Measurements from ENCODE around the gene RCAN2. TPM values are rescaled to one million over a fixed set of nuclear protein-coding genes. Genes with fewer than 3 reads are reported as not detected.

Gene RCAN2
- total and polyA plus RNA-seq, 9 donors, result 12.0 to 75.3 (median 16.7) TPM

DNA sequence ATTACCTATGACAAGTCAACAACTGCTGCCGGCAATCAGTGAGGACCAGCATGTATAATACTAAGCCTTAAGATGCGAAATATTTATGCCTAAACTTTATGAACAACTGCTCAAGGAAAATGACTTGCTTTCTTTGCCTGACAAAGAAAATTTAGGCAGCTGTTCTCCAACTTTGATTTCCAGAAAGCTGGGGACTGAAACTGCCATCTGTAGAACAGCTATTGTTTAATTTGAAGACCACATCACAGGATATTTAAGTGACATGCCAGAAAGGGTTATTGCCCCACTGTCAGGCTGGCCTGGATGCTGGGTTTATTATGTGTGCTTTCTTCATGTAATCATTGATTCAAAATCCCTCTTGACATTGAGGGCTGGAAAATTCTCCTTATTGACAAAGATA is 166.5 kb downstream of the RCAN2 start:
- Histone ChIP-seq H3K4me3 (no peak overlapping the region), H3K4me1 (ENCODE audit: insufficient read depth) (peaks cover 34% of the 10 kb centered on the region), H3K27me3 (no peaks in the 10 kb centered on the region), H3K27ac (peak overlapping the region in 1 of 2 donors; percentile 24), H3K9me3 (no peaks in the 10 kb centered on the region), H3K36me3 (no peaks in the 10 kb centered on the region)
- no peak for TF ChIP-seq POLR2A (IDR thresholded peaks at IDR 0.05)
- TF ChIP-seq CTCF (IDR thresholded peaks at IDR 0.05), result no peak
- TF ChIP-seq EP300 (IDR thresholded peaks at IDR 0.05), result no peak
- DNase-seq, result no peak
- intact Hi-C loops (cut with DNase I), result no loop called here
- WGBS, 3 donors, result 78 to 92% (median 90%) methylated on average over 2 of the region's 2 CpGs

DNA sequence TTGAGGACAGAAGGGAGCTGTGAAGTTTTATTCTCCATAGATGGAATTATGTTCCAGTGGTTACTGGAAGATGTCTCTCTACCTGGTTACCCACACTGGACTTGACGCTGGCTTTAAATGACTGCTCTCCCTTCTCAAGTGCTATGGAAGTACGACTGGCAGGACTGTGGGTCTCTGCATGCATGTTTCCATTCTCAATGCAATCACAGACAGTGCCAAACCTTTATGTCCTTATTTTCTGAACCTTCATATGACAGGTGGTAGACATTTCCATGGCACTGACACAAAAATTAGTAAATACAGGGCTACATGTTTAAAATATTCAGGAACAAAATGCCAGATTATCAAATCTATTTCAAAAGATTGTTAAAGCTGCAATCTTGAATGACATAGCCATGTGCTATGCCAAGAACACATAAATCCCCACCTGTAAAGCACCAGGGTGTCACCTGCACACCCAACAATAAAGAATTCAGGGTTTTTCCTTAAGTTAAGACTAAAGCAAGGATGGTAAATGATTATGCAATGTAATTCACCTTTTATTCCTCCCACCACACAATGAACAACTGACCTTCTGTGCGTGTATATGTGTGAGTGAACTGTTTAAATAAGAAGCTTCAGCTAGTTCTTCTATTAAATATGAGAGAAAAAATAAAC is 167.2 kb downstream of the RCAN2 start:
- H3K27ac ChIP-seq, result no peak overlapping the region
- peaks cover 31% of the 10 kb centered on the region for H3K4me1 ChIP-seq (ENCODE audit: insufficient read depth)
- intact Hi-C loops (cut with DNase I), result no loop called here
- DNase-seq, result no peak
- H3K36me3 ChIP-seq, result no peaks in the 10 kb centered on the region
- TF ChIP-seq POLR2A (IDR thresholded peaks at IDR 0.05) (no peak), EP300 (IDR thresholded peaks at IDR 0.05) (no peak), CTCF (IDR thresholded peaks at IDR 0.05) (no peak)
- 55 to 74% (median 62%) methylated on average over 3 of the region's 3 CpGs for WGBS, 3 donors
- no peaks in the 10 kb centered on the region for H3K27me3 ChIP-seq
- H3K4me3 ChIP-seq, result no peak overlapping the region
- no peaks in the 10 kb centered on the region for H3K9me3 ChIP-seq

DNA sequence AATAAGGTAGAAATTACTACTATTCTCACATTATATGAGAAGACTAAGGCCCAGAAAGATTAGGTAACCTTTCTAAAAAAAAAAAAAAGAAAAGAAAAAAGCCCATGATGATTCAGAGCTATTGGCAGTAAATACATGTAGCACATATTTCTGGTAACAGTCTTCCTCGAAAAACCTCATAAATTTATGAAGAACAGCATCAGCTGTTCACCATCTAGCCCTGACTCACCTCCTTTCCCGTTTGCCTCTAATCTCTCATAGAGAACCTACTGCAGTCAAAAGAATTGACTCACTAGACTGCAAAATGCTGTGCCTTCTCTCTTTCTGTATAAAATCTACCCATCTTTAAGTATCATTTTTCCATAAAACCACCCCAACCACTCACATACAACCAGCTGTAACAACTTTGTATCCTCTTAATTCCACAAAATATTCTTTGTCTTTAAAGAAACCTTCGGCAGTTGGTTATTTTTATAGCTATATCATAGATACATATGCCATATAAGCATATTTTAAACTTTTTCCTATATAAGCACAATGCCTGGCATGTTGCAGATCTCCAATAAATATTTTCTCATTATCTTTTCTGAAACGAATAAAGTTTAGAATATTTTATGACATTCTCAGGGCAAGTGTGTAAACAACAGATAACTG is 167.8 kb downstream of the RCAN2 start:
- Histone ChIP-seq H3K9me3 (no peaks in the 10 kb centered on the region), H3K27me3 (no peaks in the 10 kb centered on the region), H3K4me3 (no peak overlapping the region), H3K27ac (peak overlapping the region in 1 of 2 donors; percentile 5), H3K4me1 (ENCODE audit: insufficient read depth) (peaks cover 31% of the 10 kb centered on the region), H3K36me3 (no peaks in the 10 kb centered on the region)
- TF ChIP-seq EP300 (IDR thresholded peaks at IDR 0.05) (no peak), CTCF (IDR thresholded peaks at IDR 0.05) (no peak), POLR2A (IDR thresholded peaks at IDR 0.05) (no peak)
- intact Hi-C loops (cut with DNase I), result no loop called here
- WGBS, 3 donors, result 10 to 19% (median 10%) methylated on average over 4 of the region's 4 CpGs
- peak in 1 of 5 donors; percentile 56 for DNase-seq

- Histone ChIP-seq H3K27me3 (no peaks in the 10 kb centered on the region), H3K27ac (peak overlapping the region in 1 of 2 donors; percentile 45), H3K36me3 (no peaks in the 10 kb centered on the region), H3K4me1 (ENCODE audit: insufficient read depth) (peaks cover 24% of the 10 kb centered on the region), H3K9me3 (no peaks in the 10 kb centered on the region), H3K4me3 (no peak overlapping the region)
- no peak for DNase-seq
- intact Hi-C loops (cut with DNase I), result no loop called here
- 5 to 13% (median 5%) methylated on average over 2 of the region's 2 CpGs for WGBS, 3 donors
- TF ChIP-seq POLR2A (IDR thresholded peaks at IDR 0.05) (no peak), EP300 (IDR thresholded peaks at IDR 0.05) (no peak), CTCF (IDR thresholded peaks at IDR 0.05) (no peak)
Measured at GRCh38 chr6:46320505-46320904, 170.7 kb downstream of the RCAN2 start.

Measured in ovary (tissue), 9 donors.